Measurements from ENCODE around the gene PPP3R1.

GRCh38 chr2:68280796-68281195 lies 28.5 kb upstream of the PPP3R1 start:
- TF ChIP-seq TAF1 (IDR thresholded peaks at IDR 0.05; ENCODE audit: borderline replicate concordance, low read depth, low read length) (no peak), ATF3 (IDR thresholded peaks at IDR 0.05; ENCODE audit: borderline replicate concordance, extremely low read depth, low read depth, low read length) (no peak), EZH2 (IDR thresholded peaks at IDR 0.05; ENCODE audit: borderline replicate concordance, control insufficient read depth, low read depth, low read length) (no peak), NR2C2 (IDR thresholded peaks at IDR 0.05; ENCODE audit: borderline replicate concordance, control insufficient read depth, insufficient read length, low read depth) (no peak), MTA3 (IDR thresholded peaks at IDR 0.05; ENCODE audit: borderline replicate concordance, low read length) (no peak), POLR2AphosphoS5 (IDR thresholded peaks at IDR 0.05; ENCODE audit: low read length) (no peak), EP300 (IDR thresholded peaks at IDR 0.05; ENCODE audit: borderline replicate concordance in 1 of 2, control insufficient read depth in 1 of 2, low read depth in 2 of 2, low read length in 2 of 2) (no peak), NFXL1 (IDR thresholded peaks at IDR 0.05; ENCODE audit: borderline replicate concordance) (no peak), REST (IDR thresholded peaks at IDR 0.05; ENCODE audit: low read depth, low read length) (no peak), YY1 (IDR thresholded peaks at IDR 0.05; ENCODE audit: low read depth, low read length) (no peak), CTCF (IDR thresholded peaks at IDR 0.05 in 2 of 3, conservative IDR thresholded peaks at IDR 0.05 in 1 of 3; ENCODE audit: control insufficient read depth in 2 of 3, extremely low read depth in 1 of 3, insufficient read depth in 1 of 3, low read depth in 3 of 3, low read length in 3 of 3) (no peak), NR2C1 (IDR thresholded peaks at IDR 0.05) (no peak), BRCA1 (IDR thresholded peaks at IDR 0.05; ENCODE audit: low read depth, low read length) (no peak)

Data from GM12878 (cell line).